IMR-90 (cell line): Measurements from ENCODE around the gene GGTLC2. TPM values are rescaled to one million over a fixed set of nuclear protein-coding genes. Genes with fewer than 3 reads are reported as not detected.

ENCODE experiments used
- ATAC-seq: fragments of 200-7000 bp; cut with Tn5 transposase; 2 replicates; pipeline ENCODE4 v1.9.1; 2020; ENCODE audit warnings: low read depth, mild to moderate bottlenecking, moderate library complexity
- BruUV-seq: library from RNA; stranded (reverse); fragments of 400-500 nt; replicated peaks from 2 replicates; lab custom pipeline; 2021; lab: Mats Ljungman, UMichigan
- CTCF ChIA-PET: fragments of 300-600 bp; formaldehyde crosslinking; extraction: SDS; loops from one replicate; lab custom pipeline; 2021; ENCODE audit warnings: antibody characterized with exemption; lab: Yijun Ruan, JAX
- POLR2A ChIA-PET: fragments of 300-600 bp; sonication (Branson Sonifier 250); formaldehyde crosslinking; loops from one replicate; lab custom pipeline; 2022; ENCODE audit warnings: antibody characterized with exemption; ENCODE audit not compliant: unreplicated experiment; lab: Charles Lee
- DNase-seq: peaks from one replicate; pipeline ENCODE4 v3.0.0; 2013
- H2AFZ ChIP-seq: replicated peaks from 2 replicates; pipeline ENCODE3; 2013; ENCODE audit warnings: low read length, mild to moderate bottlenecking; ENCODE audit not compliant: poor library complexity
- H2AK5ac ChIP-seq: 2 replicates; pipeline ENCODE4 v1.6.1; 2013; ENCODE audit warnings: low read depth, low read length, inconsistent platforms
- H2AK9ac ChIP-seq: replicated peaks from 2 replicates; pipeline ENCODE3; 2013; ENCODE audit warnings: mild to moderate bottlenecking, low read depth, low read length, moderate library complexity; ENCODE audit not compliant: poor library complexity
- H2BK120ac ChIP-seq: 2 replicates; pipeline ENCODE4 v1.6.1; 2013; ENCODE audit warnings: low read depth, low read length, inconsistent platforms
- H2BK15ac ChIP-seq: 3 replicates; pipeline ENCODE4 v1.6.1; 2013; ENCODE audit warnings: low read depth, low read length, inconsistent platforms
- H2BK20ac ChIP-seq: 2 replicates; pipeline ENCODE4 v1.6.1; 2013; ENCODE audit warnings: low read depth, mild to moderate bottlenecking, inconsistent platforms, low read length, moderate library complexity
- H2BK5ac ChIP-seq: 2 replicates; pipeline ENCODE4 v1.6.1; 2013; ENCODE audit warnings: mild to moderate bottlenecking, low read depth, low read length, inconsistent platforms; ENCODE audit not compliant: poor library complexity, severe bottlenecking
- H3K14ac ChIP-seq: replicated peaks from 2 replicates; pipeline ENCODE4 v1.6.1; 2013; ENCODE audit warnings: low read depth, low read length, inconsistent platforms
- H3K18ac ChIP-seq: 2 replicates; pipeline ENCODE4 v1.6.1; 2013; ENCODE audit warnings: low read depth, low read length, control low read depth
- H3K23ac ChIP-seq: 2 replicates; pipeline ENCODE4 v1.6.1; 2013; ENCODE audit warnings: low read depth, low read length, inconsistent platforms
- H3K27ac ChIP-seq: 2 replicates; pipeline ENCODE4 v1.5.1; 2013; ENCODE audit warnings: mild to moderate bottlenecking, control low read depth, low read length; ENCODE audit not compliant: insufficient read depth
- H3K27me3 ChIP-seq: 2 replicates; pipeline ENCODE4 v1.6.1; 2013; ENCODE audit warnings: low read length; ENCODE audit not compliant: control insufficient read depth, insufficient read depth
- H3K36me3 ChIP-seq: 2 replicates; pipeline ENCODE4 v1.6.1; 2013; ENCODE audit warnings: low read length, mixed read lengths; ENCODE audit not compliant: control insufficient read depth, insufficient read depth
- H3K4ac ChIP-seq: 2 replicates; pipeline ENCODE4 v1.6.1; 2013; ENCODE audit warnings: low read depth, low read length, inconsistent platforms
- H3K4me1 ChIP-seq: 2 replicates; pipeline ENCODE4 v1.6.1; 2013; ENCODE audit warnings: low read length, mixed read lengths; ENCODE audit not compliant: control insufficient read depth, insufficient read depth
- H3K4me2 ChIP-seq: 2 replicates; pipeline ENCODE4 v1.6.1; 2013; ENCODE audit warnings: low read depth, mild to moderate bottlenecking, control low read depth, low read length, moderate library complexity
- H3K4me3 ChIP-seq: 2 replicates; pipeline ENCODE4 v1.5.1; 2013; ENCODE audit warnings: low read depth, mild to moderate bottlenecking, control low read depth, low read length, moderate library complexity; ENCODE audit not compliant: insufficient read depth
- H3K56ac ChIP-seq: 2 replicates; pipeline ENCODE4 v1.6.1; 2013; ENCODE audit warnings: low read length, inconsistent platforms; ENCODE audit not compliant: insufficient read depth; ENCODE audit errors: extremely low read depth
- H3K79me1 ChIP-seq, 2 experiments: 2 replicates each; pipeline ENCODE4 v1.6.1; 2013; ENCODE audit warnings: low read length in 2 of 2, inconsistent platforms in 1 of 2, low read depth in 1 of 2
- H3K9ac ChIP-seq: 2 replicates; pipeline ENCODE4 v1.6.1; 2013; ENCODE audit warnings: low read depth, low read length, control low read depth
- H3K9me1 ChIP-seq: 2 replicates; pipeline ENCODE4 v1.6.1; 2013; ENCODE audit warnings: low read length, inconsistent platforms; ENCODE audit not compliant: insufficient read depth
- H3K9me3 ChIP-seq: 2 replicates; pipeline ENCODE4 v1.6.1; 2013; ENCODE audit warnings: low read length; ENCODE audit not compliant: control insufficient read depth, insufficient read depth
- H4K20me1 ChIP-seq: 2 replicates; pipeline ENCODE4 v1.6.1; 2013; ENCODE audit warnings: low read length, inconsistent platforms; ENCODE audit not compliant: insufficient read depth
- H4K5ac ChIP-seq: 2 replicates; pipeline ENCODE4 v1.6.1; 2013; ENCODE audit warnings: mild to moderate bottlenecking, low read depth, low read length, control low read depth
- H4K8ac ChIP-seq, 2 experiments: 2 replicates each; pipeline ENCODE4 v1.6.1; 2013; ENCODE audit warnings: low read depth in 2 of 2, low read length in 2 of 2, control low read depth in 1 of 2, inconsistent platforms in 1 of 2
- H4K91ac ChIP-seq: 2 replicates; pipeline ENCODE4 v1.6.1; 2013; ENCODE audit warnings: low read depth, low read length, inconsistent platforms; ENCODE audit not compliant: insufficient read depth
- BHLHE40 ChIP-seq: fragments of 150-350 bp; IDR thresholded peaks from 2 replicates; pipeline ENCODE4 v1.6.1; 2016; ENCODE audit warnings: mild to moderate bottlenecking, low read depth, low read length
- CEBPB ChIP-seq: IDR thresholded peaks from 2 replicates; pipeline ENCODE4 v1.6.1; 2012; ENCODE audit warnings: low read depth, low read length, improper control_type of control experiment
- FOS ChIP-seq: fragments of 150-350 bp; IDR thresholded peaks from 2 replicates; pipeline ENCODE4 v1.6.1; 2016; ENCODE audit warnings: low read depth, low read length
- MAFK ChIP-seq: IDR thresholded peaks from 2 replicates; pipeline ENCODE4 v1.6.1; 2012; ENCODE audit warnings: low read depth, low read length, improper control_type of control experiment
- MAZ ChIP-seq: IDR thresholded peaks from 2 replicates; pipeline ENCODE4 v1.6.1; 2012; ENCODE audit warnings: low read depth, mild to moderate bottlenecking, low read length, improper control_type of control experiment, moderate library complexity, borderline replicate concordance
- NFE2L2 ChIP-seq: fragments of 150-350 bp; IDR thresholded peaks from 2 replicates; pipeline ENCODE4 v1.6.1; 2016; ENCODE audit warnings: low read depth, mild to moderate bottlenecking, low read length
- POLR2A ChIP-seq: IDR thresholded peaks from 2 replicates; pipeline ENCODE4 v1.6.1; 2012; ENCODE audit warnings: mild to moderate bottlenecking, low read depth, low read length
- RAD21 ChIP-seq: IDR thresholded peaks from 2 replicates; pipeline ENCODE4 v1.6.1; 2012; ENCODE audit warnings: low read length, improper control_type of control experiment
- RCOR1 ChIP-seq: IDR thresholded peaks from 2 replicates; pipeline ENCODE4 v1.6.1; 2012; ENCODE audit warnings: mild to moderate bottlenecking, low read length, improper control_type of control experiment; ENCODE audit not compliant: insufficient replicate concordance
- RFX5 ChIP-seq: IDR thresholded peaks from 2 replicates; pipeline ENCODE4 v1.8.0; 2012; ENCODE audit warnings: low read depth, mild to moderate bottlenecking, low read length, moderate library complexity
- SMC3 ChIP-seq: fragments of 150-350 bp; IDR thresholded peaks from 2 replicates; pipeline ENCODE4 v1.6.1; 2016; ENCODE audit warnings: low read depth, mild to moderate bottlenecking, antibody characterized with exemption, low read length, moderate library complexity
- whole genome bisulfite sequencing, 2 experiments: methylation state at CpG; one replicate each; pipeline versions ENCODE4 v1.1.5 to v1.1.7; 2013; ENCODE audit warnings: missing lambda C conversion rate in 2 of 2; ENCODE audit not compliant: insufficient read length in 1 of 2; ENCODE audit errors: extremely low coverage in 2 of 2; 5-methylcytosine and 5-hydroxymethylcytosine counted together
- dilution Hi-C: fragments of 300-500 bp; cut with HindIII; formaldehyde crosslinking; loops from one replicate; pipeline ENCODE4 v1.14.3; 2018; ENCODE audit warnings: low sequenced_read_pairs; ENCODE audit not compliant: unreplicated experiment
- in situ Hi-C: fragments of 300-500 bp; cut with MboI; formaldehyde crosslinking; loops from 3 replicates; pipeline ENCODE4 v1.14.3; 2019; ENCODE audit warnings: low sequenced_read_pairs, inconsistent platforms, mixed read lengths
- intact Hi-C: fragments of 100-400 bp; cut with micrococcal nuclease; formaldehyde crosslinking; loops from 2 replicates; pipeline ENCODE4 v1.10.0; 2022
- polyA plus RNA-seq, 3 experiments: library from polyadenylated mRNA; depleted of rRNA; stranded (reverse); fragments of >200 nt; gene quantifications; 2 replicates each; pipeline ENCODE4 v1.2.3, GENCODE V29; 2012; ENCODE audit warnings: low replicate concordance in 1 of 3
- total RNA-seq: library from RNA; depleted of rRNA; stranded (reverse); fragments of >200 nt; gene quantifications from 2 replicates; pipeline ENCODE4 v1.2.3, GENCODE V29; 2012
- TF ChIP-seq, protein P1 (sequence below): fragments of 150-350 bp; IDR thresholded peaks from 2 replicates; pipeline ENCODE4 v1.6.1; 2017; ENCODE audit warnings: mild to moderate bottlenecking, antibody characterized with exemption, low read length, low read depth
- TF ChIP-seq, protein P2 (sequence below): conservative IDR thresholded peaks from 2 replicates; pipeline ENCODE4 v1.5.1; 2012; ENCODE audit warnings: mild to moderate bottlenecking, low read depth, low read length, improper control_type of control experiment
- TF ChIP-seq, protein P3 (sequence below): fragments of 150-350 bp; IDR thresholded peaks from 2 replicates; pipeline ENCODE4 v1.6.1; 2016; ENCODE audit warnings: low read depth, mild to moderate bottlenecking, low read length, moderate library complexity, borderline replicate concordance

The GGTLC2 gene
- total and polyA plus RNA-seq, 2 of the 4 experiments (the other 2 are of a cell fraction) = 0.09 TPM; not detected in 1

DNA sequence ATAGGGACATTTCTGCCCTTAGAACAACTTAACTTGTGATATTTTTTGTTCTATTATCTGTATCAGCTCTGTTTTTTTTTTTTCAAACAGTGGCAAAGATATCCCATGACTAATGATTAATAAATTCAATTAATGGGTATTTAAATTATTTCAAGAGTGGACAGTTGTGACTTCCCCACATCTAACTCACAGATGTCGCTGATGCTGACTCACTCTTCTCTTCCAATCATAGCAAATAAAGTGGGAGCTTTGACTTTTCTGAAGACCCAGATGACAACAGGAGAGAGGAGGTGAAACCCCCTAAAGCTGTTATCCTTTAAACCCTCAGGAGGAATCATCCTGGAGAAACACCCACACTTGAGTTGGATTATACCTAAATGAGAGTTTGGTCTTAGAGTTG, 27.1 kb downstream of the GGTLC2 start:
- no peak overlapping the region for H2BK15ac ChIP-seq
- H4K8ac ChIP-seq = no peak overlapping the region
- H3K23ac ChIP-seq = no peak overlapping the region
- H3K56ac ChIP-seq = no peak overlapping the region
- intact Hi-C loops = no loop called here
- BruUV-seq = no TSS peak
- TF ChIP-seq, protein P1, sequence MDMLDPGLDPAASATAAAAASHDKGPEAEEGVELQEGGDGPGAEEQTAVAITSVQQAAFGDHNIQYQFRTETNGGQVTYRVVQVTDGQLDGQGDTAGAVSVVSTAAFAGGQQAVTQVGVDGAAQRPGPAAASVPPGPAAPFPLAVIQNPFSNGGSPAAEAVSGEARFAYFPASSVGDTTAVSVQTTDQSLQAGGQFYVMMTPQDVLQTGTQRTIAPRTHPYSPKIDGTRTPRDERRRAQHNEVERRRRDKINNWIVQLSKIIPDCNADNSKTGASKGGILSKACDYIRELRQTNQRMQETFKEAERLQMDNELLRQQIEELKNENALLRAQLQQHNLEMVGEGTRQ = no peak
- TF ChIP-seq BHLHE40 (no peak), MAFK (no peak), RAD21 (no peak), CEBPB (no peak), NFE2L2 (no peak), MAZ (no peak), RFX5 (no peak), FOS (no peak), POLR2A (no peak), SMC3 (no peak), RCOR1 (no peak)
- TF ChIP-seq, protein P2, sequence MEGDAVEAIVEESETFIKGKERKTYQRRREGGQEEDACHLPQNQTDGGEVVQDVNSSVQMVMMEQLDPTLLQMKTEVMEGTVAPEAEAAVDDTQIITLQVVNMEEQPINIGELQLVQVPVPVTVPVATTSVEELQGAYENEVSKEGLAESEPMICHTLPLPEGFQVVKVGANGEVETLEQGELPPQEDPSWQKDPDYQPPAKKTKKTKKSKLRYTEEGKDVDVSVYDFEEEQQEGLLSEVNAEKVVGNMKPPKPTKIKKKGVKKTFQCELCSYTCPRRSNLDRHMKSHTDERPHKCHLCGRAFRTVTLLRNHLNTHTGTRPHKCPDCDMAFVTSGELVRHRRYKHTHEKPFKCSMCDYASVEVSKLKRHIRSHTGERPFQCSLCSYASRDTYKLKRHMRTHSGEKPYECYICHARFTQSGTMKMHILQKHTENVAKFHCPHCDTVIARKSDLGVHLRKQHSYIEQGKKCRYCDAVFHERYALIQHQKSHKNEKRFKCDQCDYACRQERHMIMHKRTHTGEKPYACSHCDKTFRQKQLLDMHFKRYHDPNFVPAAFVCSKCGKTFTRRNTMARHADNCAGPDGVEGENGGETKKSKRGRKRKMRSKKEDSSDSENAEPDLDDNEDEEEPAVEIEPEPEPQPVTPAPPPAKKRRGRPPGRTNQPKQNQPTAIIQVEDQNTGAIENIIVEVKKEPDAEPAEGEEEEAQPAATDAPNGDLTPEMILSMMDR = no peak
- TF ChIP-seq, protein P3, sequence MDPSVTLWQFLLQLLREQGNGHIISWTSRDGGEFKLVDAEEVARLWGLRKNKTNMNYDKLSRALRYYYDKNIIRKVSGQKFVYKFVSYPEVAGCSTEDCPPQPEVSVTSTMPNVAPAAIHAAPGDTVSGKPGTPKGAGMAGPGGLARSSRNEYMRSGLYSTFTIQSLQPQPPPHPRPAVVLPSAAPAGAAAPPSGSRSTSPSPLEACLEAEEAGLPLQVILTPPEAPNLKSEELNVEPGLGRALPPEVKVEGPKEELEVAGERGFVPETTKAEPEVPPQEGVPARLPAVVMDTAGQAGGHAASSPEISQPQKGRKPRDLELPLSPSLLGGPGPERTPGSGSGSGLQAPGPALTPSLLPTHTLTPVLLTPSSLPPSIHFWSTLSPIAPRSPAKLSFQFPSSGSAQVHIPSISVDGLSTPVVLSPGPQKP = no peak
- no peak overlapping the region for H3K4me2 ChIP-seq
- H4K5ac ChIP-seq = no peak overlapping the region
- ATAC-seq (no peak), DNase-seq (no peak)
- POLR2A ChIA-PET = no interaction called here
- H3K27ac ChIP-seq = no peak overlapping the region
- H3K27me3 ChIP-seq = peaks cover 29% of the 10 kb centered on the region
- peaks cover 4% of the 10 kb centered on the region; the same call in 1 of the 2 replicates for H3K9me3 ChIP-seq
- H2BK5ac ChIP-seq = no peak overlapping the region
- no peak overlapping the region for H3K14ac ChIP-seq
- CTCF ChIA-PET = no interaction called here
- no peak overlapping the region for H4K91ac ChIP-seq
- H3K36me3 ChIP-seq = no peaks in the 10 kb centered on the region
- H2AFZ ChIP-seq = no peak overlapping the region
- WGBS, 2 experiments = no CpG with 5 or more reads among the region's 1 CpG
- in situ Hi-C loops = no loop called here
- no peaks in the 10 kb centered on the region for H3K4me1 ChIP-seq
- no peak overlapping the region for H3K4me3 ChIP-seq
- H2BK20ac ChIP-seq = no peak overlapping the region
- no peaks in the 10 kb centered on the region for H4K20me1 ChIP-seq
- H3K9me1 ChIP-seq = no peaks in the 10 kb centered on the region
- no peak overlapping the region for H3K9ac ChIP-seq
- no peak overlapping the region for H2AK9ac ChIP-seq
- H2BK120ac ChIP-seq = no peak overlapping the region
- dilution Hi-C loops = no loop called here
- no peak overlapping the region for H2AK5ac ChIP-seq
- no peak overlapping the region for H3K18ac ChIP-seq
- no peak overlapping the region for H3K4ac ChIP-seq
- no peaks in the 10 kb centered on the region for H3K79me1 ChIP-seq
